ENCODE measurements around the gene SLC27A6.

DNA sequence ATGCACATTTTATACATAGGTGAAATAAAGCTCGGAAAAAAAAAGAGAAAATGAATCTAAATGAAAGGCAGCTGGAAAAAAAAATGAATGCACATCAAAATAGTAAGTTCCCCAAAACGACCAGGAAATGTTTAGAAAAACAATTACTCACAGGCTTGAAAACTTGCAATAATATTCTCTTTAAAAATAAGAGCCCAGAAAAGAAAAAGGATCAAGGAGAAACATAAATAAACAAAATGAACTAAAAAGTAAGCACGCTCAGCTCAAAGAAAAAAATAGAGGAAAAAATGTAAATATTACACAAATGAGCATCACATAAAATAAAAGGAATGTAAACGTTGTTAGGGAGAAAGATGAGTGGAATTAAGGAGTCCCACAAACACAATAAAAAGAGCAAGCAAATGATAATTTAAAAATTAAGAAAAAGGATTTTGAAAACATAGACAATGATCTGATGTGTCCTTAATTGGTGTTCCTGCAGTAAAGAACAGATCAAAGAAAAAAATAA is 54.2 kb downstream of the SLC27A6 start:
- no peak for TF ChIP-seq EZH2 (IDR thresholded peaks at IDR 0.05; ENCODE audit: insufficient read depth, poor library complexity, severe bottlenecking)
- no peak for TF ChIP-seq EZH2phosphoT487 (IDR thresholded peaks at IDR 0.05; ENCODE audit: insufficient read depth, low read depth)

Data from GM23248 (cell line).